ENCODE data around the gene BAG2. TPM values are rescaled to one million over a fixed set of nuclear protein-coding genes. Genes with fewer than 3 reads are reported as not detected.
A peak's percentile ranks its signal among the peaks of the same experiment; 100 is the strongest.

BAG2 gene
- total and polyA plus RNA-seq, 2 of the 13 experiments (the other 11 are each of a cell fraction or from before 2014, with no cell fraction given), result 5.7 to 15.1 TPM

GRCh38 chr6:57172136-57173055, at the start of gene BAG2 (continued):
- TF ChIP-seq TAF15 (IDR thresholded peaks at IDR 0.05; ENCODE audit: low read depth, low read length, poor library complexity, severe bottlenecking) (peak; percentile 85), RXRA (CRISPR knock-in tag; IDR thresholded peaks at IDR 0.05) (peak; percentile 94), GLMP (CRISPR knock-in tag; IDR thresholded peaks at IDR 0.05; ENCODE audit: borderline replicate concordance) (no peak), JUN (CRISPR knock-in tag; IDR thresholded peaks at IDR 0.05) (no peak; the same call in 1 of the 2 replicates), ZNF556 (CRISPR knock-in tag; IDR thresholded peaks at IDR 0.05; ENCODE audit: borderline replicate concordance) (peak; percentile 89), TSC22D2 (CRISPR knock-in tag; IDR thresholded peaks at IDR 0.05; ENCODE audit: borderline replicate concordance) (no peak; the same call in none of the 2 replicates), FLYWCH1 (CRISPR knock-in tag; IDR thresholded peaks at IDR 0.05) (no peak), HOXA5 (CRISPR knock-in tag; IDR thresholded peaks at IDR 0.05) (peak; percentile 94), ZNF12 (CRISPR knock-in tag; IDR thresholded peaks at IDR 0.05) (no peak), ZNF274 (CRISPR knock-in tag; IDR thresholded peaks at IDR 0.05) (peak; percentile 87; the same call in 1 of the 2 replicates), ZNF768 (CRISPR knock-in tag; IDR thresholded peaks at IDR 0.05) (peak; percentile 86), ZNF775 (CRISPR knock-in tag; IDR thresholded peaks at IDR 0.05; ENCODE audit: borderline replicate concordance) (no peak), YEATS2 (CRISPR knock-in tag; IDR thresholded peaks at IDR 0.05; ENCODE audit: borderline replicate concordance) (peak; percentile 29), MLX (CRISPR knock-in tag; IDR thresholded peaks at IDR 0.05) (peak; percentile 18; the same call in 1 of the 2 replicates), SCMH1 (CRISPR knock-in tag; IDR thresholded peaks at IDR 0.05; ENCODE audit: borderline replicate concordance) (no peak), ZFY (CRISPR knock-in tag; IDR thresholded peaks at IDR 0.05) (peak; percentile 95), ZNF333 (CRISPR knock-in tag; IDR thresholded peaks at IDR 0.05; ENCODE audit: borderline replicate concordance) (peak; percentile 90; the same call in 1 of the 2 replicates), ATF6 (CRISPR knock-in tag; conservative IDR thresholded peaks at IDR 0.05) (peak; percentile 76; the same call in 1 of the 2 replicates), BCL3 (CRISPR knock-in tag; IDR thresholded peaks at IDR 0.05) (peak; percentile 83), KDM3A (CRISPR knock-in tag; IDR thresholded peaks at IDR 0.05; ENCODE audit: low read depth) (peak; percentile 83)

Measured in HepG2 (cell line).